ENCODE data around the gene PLAAT2.

DNA sequence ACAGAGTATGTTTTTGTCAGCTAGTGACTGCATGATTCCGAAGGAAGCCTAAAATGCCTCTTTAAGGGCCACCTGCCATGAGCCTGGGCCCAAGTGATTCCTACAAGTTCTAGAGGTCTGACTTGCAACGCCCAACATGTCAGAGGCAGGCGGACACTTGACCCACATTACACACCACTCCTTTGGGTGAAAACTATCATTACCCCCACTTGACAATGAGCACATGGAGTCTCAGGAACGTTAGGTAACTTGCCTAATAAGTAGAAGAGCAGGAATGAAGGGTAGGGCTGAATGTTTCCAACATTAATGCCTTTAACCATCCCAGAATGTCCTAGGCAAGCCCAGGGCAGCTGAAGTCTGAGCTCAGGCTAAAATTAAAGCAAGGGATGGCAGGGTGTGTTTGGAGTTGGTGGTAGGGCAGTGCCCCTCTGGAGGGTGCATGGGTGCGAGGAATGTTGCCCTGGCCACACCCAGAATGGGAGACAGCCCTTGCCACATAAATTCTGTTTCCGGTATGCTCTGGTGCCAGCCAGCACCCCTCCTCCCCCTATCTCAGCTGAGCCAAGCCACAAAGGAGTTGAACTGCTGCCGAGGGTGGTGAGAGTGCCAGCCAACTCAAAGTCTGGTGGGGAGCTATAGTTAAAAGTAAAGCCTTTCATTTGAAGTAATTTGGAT is 2.5 kb downstream of the PLAAT2 start:
- TF ChIP-seq PPARA (CRISPR knock-in tag; IDR thresholded peaks at IDR 0.05; ENCODE audit: borderline replicate concordance), result no peak
- TF ChIP-seq RARB (CRISPR knock-in tag; IDR thresholded peaks at IDR 0.05), result no peak
- TF ChIP-seq, protein P1, sequence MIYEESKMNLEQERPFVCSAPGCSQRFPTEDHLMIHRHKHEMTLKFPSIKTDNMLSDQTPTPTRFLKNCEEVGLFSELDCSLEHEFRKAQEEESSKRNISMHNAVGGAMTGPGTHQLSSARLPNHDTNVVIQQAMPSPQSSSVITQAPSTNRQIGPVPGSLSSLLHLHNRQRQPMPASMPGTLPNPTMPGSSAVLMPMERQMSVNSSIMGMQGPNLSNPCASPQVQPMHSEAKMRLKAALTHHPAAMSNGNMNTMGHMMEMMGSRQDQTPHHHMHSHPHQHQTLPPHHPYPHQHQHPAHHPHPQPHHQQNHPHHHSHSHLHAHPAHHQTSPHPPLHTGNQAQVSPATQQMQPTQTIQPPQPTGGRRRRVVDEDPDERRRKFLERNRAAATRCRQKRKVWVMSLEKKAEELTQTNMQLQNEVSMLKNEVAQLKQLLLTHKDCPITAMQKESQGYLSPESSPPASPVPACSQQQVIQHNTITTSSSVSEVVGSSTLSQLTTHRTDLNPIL (CRISPR knock-in tag; IDR thresholded peaks at IDR 0.05; ENCODE audit: low read depth), result no peak
- TF ChIP-seq ZNF565 (CRISPR knock-in tag; conservative IDR thresholded peaks at IDR 0.05; ENCODE audit: low read depth), result no peak
- TF ChIP-seq, protein P2, sequence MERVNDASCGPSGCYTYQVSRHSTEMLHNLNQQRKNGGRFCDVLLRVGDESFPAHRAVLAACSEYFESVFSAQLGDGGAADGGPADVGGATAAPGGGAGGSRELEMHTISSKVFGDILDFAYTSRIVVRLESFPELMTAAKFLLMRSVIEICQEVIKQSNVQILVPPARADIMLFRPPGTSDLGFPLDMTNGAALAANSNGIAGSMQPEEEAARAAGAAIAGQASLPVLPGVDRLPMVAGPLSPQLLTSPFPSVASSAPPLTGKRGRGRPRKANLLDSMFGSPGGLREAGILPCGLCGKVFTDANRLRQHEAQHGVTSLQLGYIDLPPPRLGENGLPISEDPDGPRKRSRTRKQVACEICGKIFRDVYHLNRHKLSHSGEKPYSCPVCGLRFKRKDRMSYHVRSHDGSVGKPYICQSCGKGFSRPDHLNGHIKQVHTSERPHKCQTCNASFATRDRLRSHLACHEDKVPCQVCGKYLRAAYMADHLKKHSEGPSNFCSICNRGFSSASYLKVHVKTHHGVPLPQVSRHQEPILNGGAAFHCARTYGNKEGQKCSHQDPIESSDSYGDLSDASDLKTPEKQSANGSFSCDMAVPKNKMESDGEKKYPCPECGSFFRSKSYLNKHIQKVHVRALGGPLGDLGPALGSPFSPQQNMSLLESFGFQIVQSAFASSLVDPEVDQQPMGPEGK (CRISPR knock-in tag; IDR thresholded peaks at IDR 0.05; ENCODE audit: borderline replicate concordance), result no peak
- TF ChIP-seq ZFP3 (CRISPR knock-in tag; IDR thresholded peaks at IDR 0.05), result no peak
- TF ChIP-seq SNAI2 (CRISPR knock-in tag; IDR thresholded peaks at IDR 0.05), result no peak
- no peak for TF ChIP-seq ISL1 (CRISPR knock-in tag; IDR thresholded peaks at IDR 0.05)
- no peak for TF ChIP-seq TCF4 (CRISPR knock-in tag; IDR thresholded peaks at IDR 0.05; ENCODE audit: borderline replicate concordance)
- TF ChIP-seq ZNF70 (CRISPR knock-in tag; IDR thresholded peaks at IDR 0.05), result no peak
- TF ChIP-seq OSR1 (CRISPR knock-in tag; IDR thresholded peaks at IDR 0.05), result no peak
- TF ChIP-seq TOX (CRISPR knock-in tag; IDR thresholded peaks at IDR 0.05; ENCODE audit: borderline replicate concordance), result no peak
- TF ChIP-seq, protein P3, sequence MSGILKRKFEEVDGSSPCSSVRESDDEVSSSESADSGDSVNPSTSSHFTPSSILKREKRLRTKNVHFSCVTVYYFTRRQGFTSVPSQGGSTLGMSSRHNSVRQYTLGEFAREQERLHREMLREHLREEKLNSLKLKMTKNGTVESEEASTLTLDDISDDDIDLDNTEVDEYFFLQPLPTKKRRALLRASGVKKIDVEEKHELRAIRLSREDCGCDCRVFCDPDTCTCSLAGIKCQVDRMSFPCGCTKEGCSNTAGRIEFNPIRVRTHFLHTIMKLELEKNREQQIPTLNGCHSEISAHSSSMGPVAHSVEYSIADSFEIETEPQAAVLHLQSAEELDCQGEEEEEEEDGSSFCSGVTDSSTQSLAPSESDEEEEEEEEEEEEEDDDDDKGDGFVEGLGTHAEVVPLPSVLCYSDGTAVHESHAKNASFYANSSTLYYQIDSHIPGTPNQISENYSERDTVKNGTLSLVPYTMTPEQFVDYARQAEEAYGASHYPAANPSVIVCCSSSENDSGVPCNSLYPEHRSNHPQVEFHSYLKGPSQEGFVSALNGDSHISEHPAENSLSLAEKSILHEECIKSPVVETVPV (CRISPR knock-in tag; IDR thresholded peaks at IDR 0.05), result no peak
